Measurements from ENCODE around the gene TRAF3IP1.

TRAF3IP1 gene

DNA sequence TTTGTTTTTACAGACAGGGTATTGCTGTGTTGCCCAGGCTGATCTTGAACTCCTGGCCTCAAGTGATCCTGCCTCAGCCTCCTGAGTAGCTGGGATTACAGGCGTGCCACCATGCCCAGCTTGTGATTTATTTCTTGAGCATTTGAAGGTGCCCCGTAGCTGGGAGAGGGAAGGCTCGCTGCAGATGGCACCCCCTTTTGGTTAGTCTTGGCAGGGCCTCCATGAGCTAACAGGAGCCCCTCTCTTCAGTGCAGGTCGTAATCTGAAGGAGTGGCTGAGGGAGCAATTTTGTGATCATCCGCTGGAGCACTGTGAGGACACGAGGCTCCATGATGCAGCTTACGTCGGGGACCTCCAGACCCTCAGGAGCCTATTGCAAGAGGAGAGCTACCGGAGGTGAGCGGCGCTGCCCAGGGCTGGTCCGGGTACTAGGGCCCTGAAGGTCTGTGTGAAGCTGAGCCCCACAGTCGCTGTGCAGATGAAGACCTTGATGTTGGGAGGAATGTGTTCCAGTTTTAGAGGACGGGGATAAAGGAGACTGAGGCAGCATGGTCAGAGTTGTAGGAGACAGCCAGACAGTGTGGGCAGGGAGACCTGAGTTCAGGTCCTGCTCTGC is 113.1 kb downstream of the TRAF3IP1 start:
- H3K4me1 ChIP-seq (ENCODE audit: control insufficient read depth in 1 of 2, insufficient read depth in 1 of 2, low read depth in 1 of 2, low read length in 1 of 2), result peaks cover 22 to 32% of the 10 kb centered on the region in 2 experiments
- no peaks in the 10 kb centered on the region for H3K27me3 ChIP-seq
- H3K9me3 ChIP-seq, result no peaks in the 10 kb centered on the region
- no peak overlapping the region for H3K27ac ChIP-seq
- H3K36me3 ChIP-seq, result peaks cover 29% of the 10 kb centered on the region
- H3K4me3 ChIP-seq (ENCODE audit: low read depth in 1 of 2, low read length in 1 of 2), result no peak overlapping the region
- TF ChIP-seq, protein P1, sequence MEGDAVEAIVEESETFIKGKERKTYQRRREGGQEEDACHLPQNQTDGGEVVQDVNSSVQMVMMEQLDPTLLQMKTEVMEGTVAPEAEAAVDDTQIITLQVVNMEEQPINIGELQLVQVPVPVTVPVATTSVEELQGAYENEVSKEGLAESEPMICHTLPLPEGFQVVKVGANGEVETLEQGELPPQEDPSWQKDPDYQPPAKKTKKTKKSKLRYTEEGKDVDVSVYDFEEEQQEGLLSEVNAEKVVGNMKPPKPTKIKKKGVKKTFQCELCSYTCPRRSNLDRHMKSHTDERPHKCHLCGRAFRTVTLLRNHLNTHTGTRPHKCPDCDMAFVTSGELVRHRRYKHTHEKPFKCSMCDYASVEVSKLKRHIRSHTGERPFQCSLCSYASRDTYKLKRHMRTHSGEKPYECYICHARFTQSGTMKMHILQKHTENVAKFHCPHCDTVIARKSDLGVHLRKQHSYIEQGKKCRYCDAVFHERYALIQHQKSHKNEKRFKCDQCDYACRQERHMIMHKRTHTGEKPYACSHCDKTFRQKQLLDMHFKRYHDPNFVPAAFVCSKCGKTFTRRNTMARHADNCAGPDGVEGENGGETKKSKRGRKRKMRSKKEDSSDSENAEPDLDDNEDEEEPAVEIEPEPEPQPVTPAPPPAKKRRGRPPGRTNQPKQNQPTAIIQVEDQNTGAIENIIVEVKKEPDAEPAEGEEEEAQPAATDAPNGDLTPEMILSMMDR (IDR thresholded peaks at IDR 0.05), result no peak

- peak overlapping the region in 1 of 2 experiments; percentile 1 for H3K4me3 ChIP-seq (ENCODE audit: low read depth in 1 of 2, low read length in 1 of 2)
- peak overlapping the region; percentile 55 for H3K27ac ChIP-seq
- no peaks in the 10 kb centered on the region for H3K27me3 ChIP-seq
- H3K4me1 ChIP-seq (ENCODE audit: control insufficient read depth in 1 of 2, insufficient read depth in 1 of 2, low read depth in 1 of 2, low read length in 1 of 2), result peaks cover 18 to 26% of the 10 kb centered on the region in 2 experiments
- peaks cover 34% of the 10 kb centered on the region for H3K36me3 ChIP-seq
- TF ChIP-seq, protein P1 (IDR thresholded peaks at IDR 0.05), result no peak
- no peaks in the 10 kb centered on the region for H3K9me3 ChIP-seq
These were observed 113.9 kb downstream of the TRAF3IP1 start for GRCh38 chr2:238433941-238434845.

DNA sequence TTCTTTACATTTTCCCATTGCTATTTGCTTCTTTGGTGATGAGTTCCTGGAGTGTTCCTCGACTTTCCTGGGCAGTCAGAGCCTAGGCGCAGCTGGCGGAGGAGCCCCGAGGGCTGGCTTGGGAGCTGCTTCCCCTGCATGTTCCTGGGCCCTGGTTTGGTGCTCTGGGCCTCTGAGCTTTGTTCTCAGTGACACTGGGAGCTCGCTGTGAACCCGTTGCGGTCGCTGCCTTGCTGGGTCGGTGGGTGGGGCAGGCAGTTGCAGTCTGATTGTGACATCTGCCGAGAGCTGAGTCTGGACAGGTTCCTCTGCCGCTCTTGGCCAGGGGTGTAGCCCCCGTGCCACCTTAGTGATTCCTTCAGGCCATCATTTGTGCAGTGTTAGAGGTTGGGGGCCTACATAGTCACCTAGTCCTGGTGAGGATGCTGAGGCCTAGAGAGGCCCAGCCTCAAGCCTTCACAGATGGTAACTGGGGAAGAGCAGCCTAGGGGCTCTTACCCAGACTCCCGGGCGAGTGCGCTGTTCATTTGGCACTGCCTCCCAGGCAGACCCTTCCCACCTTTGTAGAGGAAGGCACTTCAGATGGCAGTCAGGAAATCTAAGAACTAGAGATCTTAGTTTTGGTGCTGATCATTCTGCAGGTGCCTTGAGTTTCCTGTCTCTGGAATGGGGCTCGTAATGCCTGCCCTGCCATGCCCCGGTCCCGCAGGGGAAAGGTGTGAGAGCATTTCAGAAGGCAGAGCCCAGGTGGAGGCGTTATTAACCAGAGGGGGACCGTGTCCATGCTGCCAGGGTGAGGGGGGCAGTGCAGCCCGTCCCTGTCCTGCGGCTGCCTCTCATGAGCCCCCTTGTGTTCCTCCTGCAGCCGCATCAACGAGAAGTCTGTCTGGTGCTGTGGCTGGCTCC is 114.8 kb downstream of the TRAF3IP1 start:
- Histone ChIP-seq H3K9me3 (no peaks in the 10 kb centered on the region), H3K27ac (peak overlapping the region; percentile 55), H3K4me1 (ENCODE audit: control insufficient read depth in 1 of 2, insufficient read depth in 1 of 2, low read depth in 1 of 2, low read length in 1 of 2) (peaks cover 18 to 26% of the 10 kb centered on the region in 2 experiments), H3K4me3 (ENCODE audit: low read depth in 1 of 2, low read length in 1 of 2) (peak overlapping the region in 1 of 2 experiments; percentile 1), H3K36me3 (peaks cover 41% of the 10 kb centered on the region), H3K27me3 (no peaks in the 10 kb centered on the region)
- TF ChIP-seq, protein P1 (IDR thresholded peaks at IDR 0.05), result no peak

- Histone ChIP-seq H3K27me3 (no peaks in the 10 kb centered on the region), H3K4me1 (ENCODE audit: control insufficient read depth in 1 of 2, insufficient read depth in 1 of 2, low read depth in 1 of 2, low read length in 1 of 2) (peaks cover 18 to 26% of the 10 kb centered on the region in 2 experiments), H3K9me3 (no peaks in the 10 kb centered on the region), H3K36me3 (peaks cover 46% of the 10 kb centered on the region), H3K4me3 (ENCODE audit: low read depth in 1 of 2, low read length in 1 of 2) (no peak overlapping the region), H3K27ac (no peak overlapping the region)
- TF ChIP-seq, protein P1 (IDR thresholded peaks at IDR 0.05), result no peak
These were observed 115.4 kb downstream of the TRAF3IP1 start for GRCh38 chr2:238435752-238436096.

Data from neutrophil (primary cell).